ENCODE data around the gene RTP2.

DNA sequence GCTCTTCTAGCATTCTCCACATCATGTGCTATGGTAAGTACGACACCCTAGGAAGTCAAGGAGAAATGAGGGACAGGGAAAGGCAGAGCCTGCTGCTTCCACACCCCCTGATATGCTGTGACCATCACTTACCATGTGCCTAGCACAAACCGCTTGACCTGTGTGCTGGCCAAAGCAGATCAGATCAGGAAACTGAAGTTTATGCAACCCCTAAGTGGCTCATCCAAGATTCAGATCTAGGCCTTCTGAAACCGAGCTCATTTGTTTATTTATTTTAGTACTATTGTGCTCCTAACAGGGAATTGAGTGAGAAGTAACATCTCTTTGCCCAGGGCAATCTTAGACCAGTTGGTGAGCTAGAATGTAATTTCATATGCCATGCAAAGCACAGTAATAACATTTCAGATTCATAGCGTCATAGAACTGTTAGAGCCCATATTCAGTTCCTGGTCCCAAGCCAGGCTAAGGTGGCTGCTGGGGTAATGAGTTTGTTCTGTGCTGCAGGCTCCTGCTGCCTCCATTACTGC lies at the start of gene RTP2:
- TF ChIP-seq TCF12 (IDR thresholded peaks at IDR 0.05; ENCODE audit: low read depth) (no peak), TAF1 (IDR thresholded peaks at IDR 0.05; ENCODE audit: low read depth) (no peak), FOXM1 (IDR thresholded peaks at IDR 0.05; ENCODE audit: borderline replicate concordance, low read depth) (no peak), RAD21 (IDR thresholded peaks at IDR 0.05; ENCODE audit: low read depth) (no peak), EP300 (IDR thresholded peaks at IDR 0.05; ENCODE audit: borderline replicate concordance) (no peak), CEBPB (IDR thresholded peaks at IDR 0.05) (no peak), YY1 (IDR thresholded peaks at IDR 0.05; ENCODE audit: low read depth) (no peak), CREB1 (IDR thresholded peaks at IDR 0.05; ENCODE audit: low read depth) (no peak), ZBTB7A (IDR thresholded peaks at IDR 0.05; ENCODE audit: low read depth) (no peak), NFIC (IDR thresholded peaks at IDR 0.05) (no peak), MAX (IDR thresholded peaks at IDR 0.05) (no peak)
- TF ChIP-seq, protein P1, sequence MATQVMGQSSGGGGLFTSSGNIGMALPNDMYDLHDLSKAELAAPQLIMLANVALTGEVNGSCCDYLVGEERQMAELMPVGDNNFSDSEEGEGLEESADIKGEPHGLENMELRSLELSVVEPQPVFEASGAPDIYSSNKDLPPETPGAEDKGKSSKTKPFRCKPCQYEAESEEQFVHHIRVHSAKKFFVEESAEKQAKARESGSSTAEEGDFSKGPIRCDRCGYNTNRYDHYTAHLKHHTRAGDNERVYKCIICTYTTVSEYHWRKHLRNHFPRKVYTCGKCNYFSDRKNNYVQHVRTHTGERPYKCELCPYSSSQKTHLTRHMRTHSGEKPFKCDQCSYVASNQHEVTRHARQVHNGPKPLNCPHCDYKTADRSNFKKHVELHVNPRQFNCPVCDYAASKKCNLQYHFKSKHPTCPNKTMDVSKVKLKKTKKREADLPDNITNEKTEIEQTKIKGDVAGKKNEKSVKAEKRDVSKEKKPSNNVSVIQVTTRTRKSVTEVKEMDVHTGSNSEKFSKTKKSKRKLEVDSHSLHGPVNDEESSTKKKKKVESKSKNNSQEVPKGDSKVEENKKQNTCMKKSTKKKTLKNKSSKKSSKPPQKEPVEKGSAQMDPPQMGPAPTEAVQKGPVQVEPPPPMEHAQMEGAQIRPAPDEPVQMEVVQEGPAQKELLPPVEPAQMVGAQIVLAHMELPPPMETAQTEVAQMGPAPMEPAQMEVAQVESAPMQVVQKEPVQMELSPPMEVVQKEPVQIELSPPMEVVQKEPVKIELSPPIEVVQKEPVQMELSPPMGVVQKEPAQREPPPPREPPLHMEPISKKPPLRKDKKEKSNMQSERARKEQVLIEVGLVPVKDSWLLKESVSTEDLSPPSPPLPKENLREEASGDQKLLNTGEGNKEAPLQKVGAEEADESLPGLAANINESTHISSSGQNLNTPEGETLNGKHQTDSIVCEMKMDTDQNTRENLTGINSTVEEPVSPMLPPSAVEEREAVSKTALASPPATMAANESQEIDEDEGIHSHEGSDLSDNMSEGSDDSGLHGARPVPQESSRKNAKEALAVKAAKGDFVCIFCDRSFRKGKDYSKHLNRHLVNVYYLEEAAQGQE (IDR thresholded peaks at IDR 0.05; ENCODE audit: low read depth) = no peak

All from Ishikawa (cell line).